Neuronal stem cell (in vitro differentiated cells): ENCODE measurements around the gene CDA.

ENCODE experiments used
- DNase-seq: peaks from one replicate; pipeline ENCODE4 v3.0.0-alpha.2; 2013; ENCODE audit warnings: low spot score
- H2AFZ ChIP-seq: one replicate; pipeline ENCODE4 v1.6.1; 2013; ENCODE audit warnings: mild to moderate bottlenecking, low read length, inconsistent platforms
- H2AK5ac ChIP-seq: 2 replicates; pipeline ENCODE4 v1.6.1; 2013; ENCODE audit warnings: low read depth, mild to moderate bottlenecking, inconsistent platforms, low read length, moderate library complexity, mixed read lengths
- H2BK120ac ChIP-seq: 2 replicates; pipeline ENCODE4 v1.6.1; 2013; ENCODE audit warnings: low read depth, mild to moderate bottlenecking, inconsistent platforms, low read length, moderate library complexity, mixed read lengths
- H2BK12ac ChIP-seq: one replicate; pipeline ENCODE4 v1.6.1; 2013; ENCODE audit warnings: low read length, inconsistent platforms
- H2BK15ac ChIP-seq: 2 replicates; pipeline ENCODE4 v1.6.1; 2013; ENCODE audit warnings: mild to moderate bottlenecking, low read length, inconsistent platforms, mixed read lengths
- H2BK5ac ChIP-seq: one replicate; pipeline ENCODE4 v1.6.1; 2013; ENCODE audit warnings: inconsistent platforms, mild to moderate bottlenecking, low read length, moderate library complexity
- H3K14ac ChIP-seq: one replicate; pipeline ENCODE4 v1.6.1; 2013; ENCODE audit warnings: low read length, inconsistent platforms
- H3K18ac ChIP-seq: 2 replicates; pipeline ENCODE4 v1.6.1; 2013; ENCODE audit warnings: low read length, inconsistent platforms
- H3K23ac ChIP-seq: 2 replicates; pipeline ENCODE4 v1.6.1; 2013; ENCODE audit warnings: low read depth, mild to moderate bottlenecking, mixed read lengths, low read length, inconsistent platforms; ENCODE audit not compliant: poor library complexity
- H3K27ac ChIP-seq: replicated peaks from 3 replicates; pipeline ENCODE4 v1.5.1; 2013; ENCODE audit warnings: low read length, inconsistent platforms
- H3K27me3 ChIP-seq, 3 experiments: 2 replicates each; pipeline ENCODE4 v1.6.1; 2013; ENCODE audit warnings: low read length in 3 of 3, mild to moderate bottlenecking in 2 of 3, inconsistent platforms in 1 of 3, low read depth in 1 of 3, mixed read lengths in 1 of 3, moderate library complexity in 1 of 3; ENCODE audit not compliant: control insufficient read depth in 3 of 3, insufficient read depth in 3 of 3
- H3K36me3 ChIP-seq, 2 donors: replicated peaks in 1 of 2; 2 replicates each; pipeline ENCODE4 v1.6.1; 2013; ENCODE audit warnings: low read length in 2 of 2; ENCODE audit not compliant: control insufficient read depth in 2 of 2, insufficient read depth in 2 of 2
- H3K4ac ChIP-seq: 2 replicates; pipeline ENCODE4 v1.6.1; 2013; ENCODE audit warnings: inconsistent platforms, mild to moderate bottlenecking, low read length, moderate library complexity
- H3K4me1 ChIP-seq, 2 donors: 1 replicate in 1 of 2; 2 replicates in 1 of 2; pipeline ENCODE4 v1.6.1; 2013; ENCODE audit warnings: low read length in 2 of 2, low read depth in 1 of 2; ENCODE audit not compliant: control insufficient read depth in 2 of 2, insufficient read depth in 1 of 2
- H3K4me2 ChIP-seq: one replicate; pipeline ENCODE4 v1.6.1; 2013; ENCODE audit warnings: mild to moderate bottlenecking, low read length, inconsistent platforms; ENCODE audit not compliant: insufficient read depth, poor library complexity, severe bottlenecking
- H3K4me3 ChIP-seq, 2 donors: 2 replicates each; pipeline ENCODE4 v1.5.1; 2013; ENCODE audit warnings: low read length in 2 of 2, mild to moderate bottlenecking in 2 of 2, inconsistent platforms in 1 of 2, moderate library complexity in 1 of 2
- H3K79me1 ChIP-seq: one replicate; pipeline ENCODE4 v1.6.1; 2013; ENCODE audit warnings: low read depth, mild to moderate bottlenecking, inconsistent platforms, low read length, moderate library complexity
- H3K9ac ChIP-seq: one replicate; pipeline ENCODE4 v1.6.1; 2013; ENCODE audit warnings: mild to moderate bottlenecking, low read depth, low read length, inconsistent platforms; ENCODE audit not compliant: poor library complexity
- H3K9me3 ChIP-seq, 2 donors: replicated peaks in 1 of 2; 2 replicates each; pipeline versions ENCODE3 to v1.6.1; 2013; ENCODE audit warnings: low read length in 2 of 2, mild to moderate bottlenecking in 2 of 2, inconsistent platforms in 1 of 2, low read depth in 1 of 2, mixed read lengths in 1 of 2, moderate library complexity in 1 of 2; ENCODE audit not compliant: control insufficient read depth in 2 of 2, insufficient read depth in 1 of 2
- H4K8ac ChIP-seq: one replicate; pipeline ENCODE4 v1.6.1; 2013; ENCODE audit warnings: low read depth, mild to moderate bottlenecking, inconsistent platforms, low read length, moderate library complexity
- H4K91ac ChIP-seq: one replicate; pipeline ENCODE4 v1.6.1; 2013; ENCODE audit warnings: low read length, low read depth, mild to moderate bottlenecking, inconsistent platforms; ENCODE audit not compliant: poor library complexity
- WGBS, 2 donors: extraction: QIAGEN DNeasy Blood & Tissue Kit; methylation state at CpG; one replicate each; pipeline ENCODE4 v1.1.7; 2013; ENCODE audit warnings: missing lambda C conversion rate in 2 of 2, mixed read lengths in 1 of 2; ENCODE audit not compliant: insufficient read length in 2 of 2, insufficient replicate concordance in 1 of 2; ENCODE audit errors: extremely low coverage in 2 of 2; 5-methylcytosine and 5-hydroxymethylcytosine counted together

The CDA gene

GRCh38 chr1:20624709-20625108 is 35.8 kb downstream of the CDA start:
- H3K27ac ChIP-seq = no peak overlapping the region

GRCh38 chr1:20625176-20626097 is 36.5 kb downstream of the CDA start:
- no peak overlapping the region for H2AK5ac ChIP-seq
- H3K14ac ChIP-seq = no peak overlapping the region
- H3K18ac ChIP-seq = no peak overlapping the region
- H3K4me1 ChIP-seq = peaks cover 2 to 6% of the 10 kb centered on the region in 2 donors
- H3K27me3 ChIP-seq = no peaks in the 10 kb centered on the region
- H2AFZ ChIP-seq = no peak overlapping the region
- H3K23ac ChIP-seq = no peak overlapping the region
- no peak overlapping the region for H2BK120ac ChIP-seq
- no peak for DNase-seq
- H2BK12ac ChIP-seq = no peak overlapping the region
- no peak overlapping the region for H4K91ac ChIP-seq
- H3K27ac ChIP-seq = no peak overlapping the region
- H3K79me1 ChIP-seq = no peaks in the 10 kb centered on the region
- H3K9me3 ChIP-seq = no peaks in the 10 kb centered on the region
- H2BK5ac ChIP-seq = no peak overlapping the region
- no peak overlapping the region for H3K4ac ChIP-seq
- H3K4me2 ChIP-seq = no peak overlapping the region
- no peak overlapping the region for H2BK15ac ChIP-seq
- no peak overlapping the region for H4K8ac ChIP-seq
- no CpG with 5 or more reads among the region's 3 CpGs for WGBS, 2 donors
- no peaks in the 10 kb centered on the region for H3K36me3 ChIP-seq
- H3K4me3 ChIP-seq = no peak overlapping the region
- H3K9ac ChIP-seq = no peak overlapping the region

More at GRCh38 chr1:20624709-20625108, 35.8 kb downstream of the CDA start:
- Histone ChIP-seq H3K9ac (no peak overlapping the region), H3K9me3 (no peaks in the 10 kb centered on the region), H3K23ac (no peak overlapping the region), H3K4me2 (no peak overlapping the region), H2AFZ (no peak overlapping the region), H4K91ac (no peak overlapping the region), H2BK120ac (no peak overlapping the region), H3K4ac (no peak overlapping the region), H2BK12ac (no peak overlapping the region), H3K27me3 (peaks cover 0 to 6% (median 0%) of the 10 kb centered on the region in 3 experiments), H3K4me3 (no peak overlapping the region), H3K79me1 (no peaks in the 10 kb centered on the region), H3K36me3 (no peaks in the 10 kb centered on the region), H2AK5ac (no peak overlapping the region), H2BK5ac (no peak overlapping the region), H3K14ac (no peak overlapping the region), H4K8ac (no peak overlapping the region), H3K4me1 (peaks cover 2 to 6% of the 10 kb centered on the region in 2 donors), H3K18ac (no peak overlapping the region), H2BK15ac (no peak overlapping the region)
- DNase-seq = no peak
- no CpG with 5 or more reads among the region's 1 CpG for WGBS, 2 donors

GRCh38 chr1:20626098-20626427 is 37.2 kb downstream of the CDA start:
- 73% methylated on average over 1 of the region's 1 CpG; no CpG with 5 or more reads in 1 of the 2 donors for WGBS, 2 donors
- Histone ChIP-seq H4K91ac (no peak overlapping the region), H3K9me3 (no peaks in the 10 kb centered on the region), H3K36me3 (no peaks in the 10 kb centered on the region), H3K4me1 (peaks cover 2 to 6% of the 10 kb centered on the region in 2 donors), H3K4me2 (no peak overlapping the region), H2AFZ (no peak overlapping the region), H3K27ac (no peak overlapping the region), H4K8ac (no peak overlapping the region), H2AK5ac (no peak overlapping the region), H3K27me3 (no peaks in the 10 kb centered on the region), H2BK5ac (no peak overlapping the region), H3K23ac (no peak overlapping the region), H3K79me1 (no peaks in the 10 kb centered on the region), H2BK12ac (no peak overlapping the region), H3K9ac (no peak overlapping the region), H3K14ac (no peak overlapping the region), H2BK15ac (no peak overlapping the region), H3K4me3 (no peak overlapping the region), H3K4ac (no peak overlapping the region), H3K18ac (no peak overlapping the region), H2BK120ac (no peak overlapping the region)
- no peak for DNase-seq

GRCh38 chr1:20626524-20626923 is 37.6 kb downstream of the CDA start:
- H3K23ac ChIP-seq = no peak overlapping the region
- no peak overlapping the region for H2AFZ ChIP-seq
- peaks cover 2 to 6% of the 10 kb centered on the region in 2 donors for H3K4me1 ChIP-seq
- no peak overlapping the region for H4K91ac ChIP-seq
- H3K79me1 ChIP-seq = no peaks in the 10 kb centered on the region
- H2AK5ac ChIP-seq = no peak overlapping the region
- H3K4ac ChIP-seq = no peak overlapping the region
- no peak overlapping the region for H3K18ac ChIP-seq
- H3K36me3 ChIP-seq = no peaks in the 10 kb centered on the region
- H3K4me3 ChIP-seq = no peak overlapping the region
- no peak overlapping the region for H3K14ac ChIP-seq
- no peak overlapping the region for H2BK120ac ChIP-seq
- H3K27me3 ChIP-seq = no peaks in the 10 kb centered on the region
- no peaks in the 10 kb centered on the region for H3K9me3 ChIP-seq
- H3K27ac ChIP-seq = no peak overlapping the region
- H3K9ac ChIP-seq = no peak overlapping the region
- no peak overlapping the region for H3K4me2 ChIP-seq
- WGBS, 2 donors = no CpG with 5 or more reads among the region's 1 CpG
- H2BK15ac ChIP-seq = no peak overlapping the region
- no peak overlapping the region for H2BK12ac ChIP-seq
- H4K8ac ChIP-seq = no peak overlapping the region
- DNase-seq = no peak
- no peak overlapping the region for H2BK5ac ChIP-seq
